Measurements from ENCODE around the gene CPN2. TPM values are rescaled to one million over a fixed set of nuclear protein-coding genes. Genes with fewer than 3 reads are reported as not detected.

Gene CPN2
- total and polyA plus RNA-seq, 2 experiments from 2014 or later: 0.10 to 0.14 TPM

DNA sequence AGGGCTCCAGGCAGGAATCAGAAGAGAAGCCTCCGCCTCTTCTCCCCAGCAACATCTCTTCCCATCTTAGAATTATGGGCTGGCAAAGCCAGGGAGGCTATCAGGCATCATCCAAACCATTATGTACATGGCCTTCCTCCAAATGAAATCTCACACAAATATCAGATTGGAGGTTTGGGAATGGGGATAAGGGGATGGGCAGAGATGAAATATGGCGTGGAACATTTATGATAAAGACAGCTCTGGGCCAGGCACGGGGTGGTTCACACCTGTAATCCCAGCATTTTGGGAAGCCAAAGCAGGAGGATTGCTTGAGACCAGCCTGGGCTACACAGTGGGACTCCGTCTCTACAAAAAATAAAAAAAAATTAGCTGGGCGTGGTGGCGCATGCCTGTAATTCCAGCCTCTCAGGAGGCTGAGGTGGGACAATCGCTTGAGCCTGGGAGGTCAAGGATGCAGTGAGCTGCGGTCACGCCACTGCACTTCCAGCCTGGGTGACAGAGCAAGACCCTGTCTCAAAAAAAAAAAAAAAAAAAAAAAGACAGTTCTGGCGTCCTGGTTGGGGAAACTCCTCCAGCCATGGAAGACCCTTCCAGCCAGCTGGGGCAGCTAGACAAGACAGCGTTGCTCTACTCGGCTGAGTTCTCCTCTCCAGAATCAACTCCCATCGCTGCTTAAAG lies 36.6 kb downstream of the CPN2 start:
- H3K4me2 ChIP-seq: peak overlapping the region; percentile 73

More for the DNA sequence above, 36.6 kb downstream of the CPN2 start:
- ATAC-seq (no peak), DNase-seq (ENCODE audit: low spot score) (no peak)
- Histone ChIP-seq H3K27me3 (ENCODE audit: insufficient read depth) (peaks cover 25% of the 10 kb centered on the region), H2AFZ (peak overlapping the region; percentile 75), H4K20me1 (replicated peaks; ENCODE audit: insufficient read depth) (no peaks in the 10 kb centered on the region), H3K9me2 (ENCODE audit: insufficient read depth) (0 out of 2 replicates have a peak, but pooled peaks cover 7% of the 10 kb centered on the region), H3K4me1 (ENCODE audit: insufficient read depth) (peaks cover 21% of the 10 kb centered on the region), H3K36me3 (ENCODE audit: insufficient read depth) (no peaks in the 10 kb centered on the region; the same call in 1 of the 2 replicates), H3K4me3 (peak overlapping the region; percentile 51; the same call in 1 of the 2 replicates), H3F3A (replicated peaks; ENCODE audit: low read depth) (peaks cover 7% of the 10 kb centered on the region; the same call in 1 of the 2 replicates), H3K27ac (ENCODE audit: low read depth) (no peak overlapping the region), H3K79me2 (replicated peaks; ENCODE audit: insufficient read depth) (no peaks in the 10 kb centered on the region)
- H3K36me3 Mint-ChIP-seq (ENCODE audit: low read depth): peaks cover 22% of the 10 kb centered on the region
- peak overlapping the region; percentile 66 for H3K4me3 Mint-ChIP-seq
- H3K27ac Mint-ChIP-seq: 0 out of 2 replicates have a peak overlapping the region, but pooled peaks have one; percentile 78
- TF ChIP-seq NANOG (IDR thresholded peaks at IDR 0.05; ENCODE audit: borderline replicate concordance): no peak
- no peak for TF ChIP-seq EZH2 (IDR thresholded peaks at IDR 0.05; ENCODE audit: low read depth, unreplicated experiment)
- TF ChIP-seq, protein P1, sequence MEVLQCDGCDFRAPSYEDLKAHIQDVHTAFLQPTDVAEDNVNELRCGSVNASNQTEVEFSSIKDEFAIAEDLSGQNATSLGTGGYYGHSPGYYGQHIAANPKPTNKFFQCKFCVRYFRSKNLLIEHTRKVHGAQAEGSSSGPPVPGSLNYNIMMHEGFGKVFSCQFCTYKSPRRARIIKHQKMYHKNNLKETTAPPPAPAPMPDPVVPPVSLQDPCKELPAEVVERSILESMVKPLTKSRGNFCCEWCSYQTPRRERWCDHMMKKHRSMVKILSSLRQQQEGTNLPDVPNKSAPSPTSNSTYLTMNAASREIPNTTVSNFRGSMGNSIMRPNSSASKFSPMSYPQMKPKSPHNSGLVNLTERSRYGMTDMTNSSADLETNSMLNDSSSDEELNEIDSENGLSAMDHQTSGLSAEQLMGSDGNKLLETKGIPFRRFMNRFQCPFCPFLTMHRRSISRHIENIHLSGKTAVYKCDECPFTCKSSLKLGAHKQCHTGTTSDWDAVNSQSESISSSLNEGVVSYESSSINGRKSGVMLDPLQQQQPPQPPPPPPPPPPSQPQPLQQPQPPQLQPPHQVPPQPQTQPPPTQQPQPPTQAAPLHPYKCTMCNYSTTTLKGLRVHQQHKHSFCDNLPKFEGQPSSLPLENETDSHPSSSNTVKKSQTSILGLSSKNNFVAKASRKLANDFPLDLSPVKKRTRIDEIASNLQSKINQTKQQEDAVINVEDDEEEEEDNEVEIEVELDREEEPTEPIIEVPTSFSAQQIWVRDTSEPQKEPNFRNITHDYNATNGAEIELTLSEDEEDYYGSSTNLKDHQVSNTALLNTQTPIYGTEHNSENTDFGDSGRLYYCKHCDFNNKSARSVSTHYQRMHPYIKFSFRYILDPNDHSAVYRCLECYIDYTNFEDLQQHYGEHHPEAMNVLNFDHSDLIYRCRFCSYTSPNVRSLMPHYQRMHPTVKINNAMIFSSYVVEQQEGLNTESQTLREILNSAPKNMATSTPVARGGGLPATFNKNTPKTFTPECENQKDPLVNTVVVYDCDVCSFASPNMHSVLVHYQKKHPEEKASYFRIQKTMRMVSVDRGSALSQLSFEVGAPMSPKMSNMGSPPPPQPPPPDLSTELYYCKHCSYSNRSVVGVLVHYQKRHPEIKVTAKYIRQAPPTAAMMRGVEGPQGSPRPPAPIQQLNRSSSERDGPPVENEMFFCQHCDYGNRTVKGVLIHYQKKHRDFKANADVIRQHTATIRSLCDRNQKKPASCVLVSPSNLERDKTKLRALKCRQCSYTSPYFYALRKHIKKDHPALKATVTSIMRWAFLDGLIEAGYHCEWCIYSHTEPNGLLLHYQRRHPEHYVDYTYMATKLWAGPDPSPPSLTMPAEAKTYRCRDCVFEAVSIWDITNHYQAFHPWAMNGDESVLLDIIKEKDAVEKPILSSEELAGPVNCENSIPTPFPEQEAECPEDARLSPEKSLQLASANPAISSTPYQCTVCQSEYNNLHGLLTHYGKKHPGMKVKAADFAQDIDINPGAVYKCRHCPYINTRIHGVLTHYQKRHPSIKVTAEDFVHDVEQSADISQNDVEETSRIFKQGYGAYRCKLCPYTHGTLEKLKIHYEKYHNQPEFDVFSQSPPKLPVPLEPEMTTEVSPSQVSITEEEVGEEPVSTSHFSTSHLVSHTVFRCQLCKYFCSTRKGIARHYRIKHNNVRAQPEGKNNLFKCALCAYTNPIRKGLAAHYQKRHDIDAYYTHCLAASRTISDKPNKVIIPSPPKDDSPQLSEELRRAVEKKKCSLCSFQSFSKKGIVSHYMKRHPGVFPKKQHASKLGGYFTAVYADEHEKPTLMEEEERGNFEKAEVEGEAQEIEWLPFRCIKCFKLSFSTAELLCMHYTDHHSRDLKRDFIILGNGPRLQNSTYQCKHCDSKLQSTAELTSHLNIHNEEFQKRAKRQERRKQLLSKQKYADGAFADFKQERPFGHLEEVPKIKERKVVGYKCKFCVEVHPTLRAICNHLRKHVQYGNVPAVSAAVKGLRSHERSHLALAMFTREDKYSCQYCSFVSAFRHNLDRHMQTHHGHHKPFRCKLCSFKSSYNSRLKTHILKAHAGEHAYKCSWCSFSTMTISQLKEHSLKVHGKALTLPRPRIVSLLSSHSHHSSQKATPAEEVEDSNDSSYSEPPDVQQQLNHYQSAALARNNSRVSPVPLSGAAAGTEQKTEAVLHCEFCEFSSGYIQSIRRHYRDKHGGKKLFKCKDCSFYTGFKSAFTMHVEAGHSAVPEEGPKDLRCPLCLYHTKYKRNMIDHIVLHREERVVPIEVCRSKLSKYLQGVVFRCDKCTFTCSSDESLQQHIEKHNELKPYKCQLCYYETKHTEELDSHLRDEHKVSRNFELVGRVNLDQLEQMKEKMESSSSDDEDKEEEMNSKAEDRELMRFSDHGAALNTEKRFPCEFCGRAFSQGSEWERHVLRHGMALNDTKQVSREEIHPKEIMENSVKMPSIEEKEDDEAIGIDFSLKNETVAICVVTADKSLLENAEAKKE (CRISPR knock-in tag; IDR thresholded peaks at IDR 0.05): no peak
- no peak for TF ChIP-seq JUNB (IDR thresholded peaks at IDR 0.05; ENCODE audit: unreplicated experiment)
- no peak for TF ChIP-seq STAT1 (IDR thresholded peaks at IDR 0.05; ENCODE audit: unreplicated experiment)
- TF ChIP-seq ZNF114 (CRISPR knock-in tag; IDR thresholded peaks at IDR 0.05): no peak
- no peak for TF ChIP-seq ZNF331 (CRISPR knock-in tag; IDR thresholded peaks at IDR 0.05; ENCODE audit: low read depth)
- TF ChIP-seq, protein P2, sequence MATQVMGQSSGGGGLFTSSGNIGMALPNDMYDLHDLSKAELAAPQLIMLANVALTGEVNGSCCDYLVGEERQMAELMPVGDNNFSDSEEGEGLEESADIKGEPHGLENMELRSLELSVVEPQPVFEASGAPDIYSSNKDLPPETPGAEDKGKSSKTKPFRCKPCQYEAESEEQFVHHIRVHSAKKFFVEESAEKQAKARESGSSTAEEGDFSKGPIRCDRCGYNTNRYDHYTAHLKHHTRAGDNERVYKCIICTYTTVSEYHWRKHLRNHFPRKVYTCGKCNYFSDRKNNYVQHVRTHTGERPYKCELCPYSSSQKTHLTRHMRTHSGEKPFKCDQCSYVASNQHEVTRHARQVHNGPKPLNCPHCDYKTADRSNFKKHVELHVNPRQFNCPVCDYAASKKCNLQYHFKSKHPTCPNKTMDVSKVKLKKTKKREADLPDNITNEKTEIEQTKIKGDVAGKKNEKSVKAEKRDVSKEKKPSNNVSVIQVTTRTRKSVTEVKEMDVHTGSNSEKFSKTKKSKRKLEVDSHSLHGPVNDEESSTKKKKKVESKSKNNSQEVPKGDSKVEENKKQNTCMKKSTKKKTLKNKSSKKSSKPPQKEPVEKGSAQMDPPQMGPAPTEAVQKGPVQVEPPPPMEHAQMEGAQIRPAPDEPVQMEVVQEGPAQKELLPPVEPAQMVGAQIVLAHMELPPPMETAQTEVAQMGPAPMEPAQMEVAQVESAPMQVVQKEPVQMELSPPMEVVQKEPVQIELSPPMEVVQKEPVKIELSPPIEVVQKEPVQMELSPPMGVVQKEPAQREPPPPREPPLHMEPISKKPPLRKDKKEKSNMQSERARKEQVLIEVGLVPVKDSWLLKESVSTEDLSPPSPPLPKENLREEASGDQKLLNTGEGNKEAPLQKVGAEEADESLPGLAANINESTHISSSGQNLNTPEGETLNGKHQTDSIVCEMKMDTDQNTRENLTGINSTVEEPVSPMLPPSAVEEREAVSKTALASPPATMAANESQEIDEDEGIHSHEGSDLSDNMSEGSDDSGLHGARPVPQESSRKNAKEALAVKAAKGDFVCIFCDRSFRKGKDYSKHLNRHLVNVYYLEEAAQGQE (IDR thresholded peaks at IDR 0.05; ENCODE audit: unreplicated experiment): no peak
- no peak for TF ChIP-seq POLR2AphosphoS5 (IDR thresholded peaks at IDR 0.05; ENCODE audit: low read depth)
- no peak for TF ChIP-seq CREB1 (CRISPR knock-in tag; IDR thresholded peaks at IDR 0.05; ENCODE audit: low read depth)
- TF ChIP-seq, protein P3, sequence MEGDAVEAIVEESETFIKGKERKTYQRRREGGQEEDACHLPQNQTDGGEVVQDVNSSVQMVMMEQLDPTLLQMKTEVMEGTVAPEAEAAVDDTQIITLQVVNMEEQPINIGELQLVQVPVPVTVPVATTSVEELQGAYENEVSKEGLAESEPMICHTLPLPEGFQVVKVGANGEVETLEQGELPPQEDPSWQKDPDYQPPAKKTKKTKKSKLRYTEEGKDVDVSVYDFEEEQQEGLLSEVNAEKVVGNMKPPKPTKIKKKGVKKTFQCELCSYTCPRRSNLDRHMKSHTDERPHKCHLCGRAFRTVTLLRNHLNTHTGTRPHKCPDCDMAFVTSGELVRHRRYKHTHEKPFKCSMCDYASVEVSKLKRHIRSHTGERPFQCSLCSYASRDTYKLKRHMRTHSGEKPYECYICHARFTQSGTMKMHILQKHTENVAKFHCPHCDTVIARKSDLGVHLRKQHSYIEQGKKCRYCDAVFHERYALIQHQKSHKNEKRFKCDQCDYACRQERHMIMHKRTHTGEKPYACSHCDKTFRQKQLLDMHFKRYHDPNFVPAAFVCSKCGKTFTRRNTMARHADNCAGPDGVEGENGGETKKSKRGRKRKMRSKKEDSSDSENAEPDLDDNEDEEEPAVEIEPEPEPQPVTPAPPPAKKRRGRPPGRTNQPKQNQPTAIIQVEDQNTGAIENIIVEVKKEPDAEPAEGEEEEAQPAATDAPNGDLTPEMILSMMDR (conservative IDR thresholded peaks at IDR 0.05; ENCODE audit: low read depth in 2 of 2): no peak
- TF ChIP-seq, protein P4, sequence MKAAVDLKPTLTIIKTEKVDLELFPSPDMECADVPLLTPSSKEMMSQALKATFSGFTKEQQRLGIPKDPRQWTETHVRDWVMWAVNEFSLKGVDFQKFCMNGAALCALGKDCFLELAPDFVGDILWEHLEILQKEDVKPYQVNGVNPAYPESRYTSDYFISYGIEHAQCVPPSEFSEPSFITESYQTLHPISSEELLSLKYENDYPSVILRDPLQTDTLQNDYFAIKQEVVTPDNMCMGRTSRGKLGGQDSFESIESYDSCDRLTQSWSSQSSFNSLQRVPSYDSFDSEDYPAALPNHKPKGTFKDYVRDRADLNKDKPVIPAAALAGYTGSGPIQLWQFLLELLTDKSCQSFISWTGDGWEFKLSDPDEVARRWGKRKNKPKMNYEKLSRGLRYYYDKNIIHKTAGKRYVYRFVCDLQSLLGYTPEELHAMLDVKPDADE (IDR thresholded peaks at IDR 0.05): no peak
- no peak for TF ChIP-seq EZH2phosphoT487 (IDR thresholded peaks at IDR 0.05; ENCODE audit: unreplicated experiment)
- H3K27me3 Mint-ChIP-seq (ENCODE audit: insufficient read depth, low read depth, poor library complexity): peaks cover 30% of the 10 kb centered on the region
- peaks cover 26% of the 10 kb centered on the region for H3K4me1 Mint-ChIP-seq
- H3K9me3 Mint-ChIP-seq: peaks cover 24% of the 10 kb centered on the region

All from GM23338 (cell line).